ENCODE results near the gene SH3PXD2A. TPM values are rescaled to one million over a fixed set of nuclear protein-coding genes. Genes with fewer than 3 reads are reported as not detected.
"Not testable (repeated sequence)": the region's sequence is repeated elsewhere in the genome, so short reads cannot be mapped to it uniquely, and the experiment has no call there.

Gene SH3PXD2A
- total RNA-seq, 1 donor: 29.0 TPM

DNA sequence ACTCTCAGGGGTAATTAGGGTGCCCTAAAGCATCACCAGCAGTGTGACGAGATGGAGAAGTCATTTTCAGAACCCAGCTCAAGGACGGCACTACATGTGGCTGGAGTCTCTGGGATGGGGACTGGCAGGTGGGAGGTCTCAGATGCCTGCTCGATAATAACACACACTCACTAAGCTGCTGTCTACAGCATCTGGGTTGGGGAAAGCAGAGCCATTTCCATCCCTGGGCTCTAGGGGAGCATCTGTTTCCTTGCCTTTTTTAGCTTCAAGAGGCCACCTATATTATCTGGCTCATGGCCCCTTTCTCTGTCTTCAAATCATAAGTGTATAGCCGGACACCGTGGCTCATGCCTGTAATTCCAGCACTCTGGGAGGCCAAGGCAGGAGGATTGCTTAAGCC lies 79.6 kb downstream of the SH3PXD2A start:
- no peaks in the 10 kb centered on the region for H3K36me3 ChIP-seq (ENCODE audit: insufficient read depth, low read length)
- TF ChIP-seq, protein P1, sequence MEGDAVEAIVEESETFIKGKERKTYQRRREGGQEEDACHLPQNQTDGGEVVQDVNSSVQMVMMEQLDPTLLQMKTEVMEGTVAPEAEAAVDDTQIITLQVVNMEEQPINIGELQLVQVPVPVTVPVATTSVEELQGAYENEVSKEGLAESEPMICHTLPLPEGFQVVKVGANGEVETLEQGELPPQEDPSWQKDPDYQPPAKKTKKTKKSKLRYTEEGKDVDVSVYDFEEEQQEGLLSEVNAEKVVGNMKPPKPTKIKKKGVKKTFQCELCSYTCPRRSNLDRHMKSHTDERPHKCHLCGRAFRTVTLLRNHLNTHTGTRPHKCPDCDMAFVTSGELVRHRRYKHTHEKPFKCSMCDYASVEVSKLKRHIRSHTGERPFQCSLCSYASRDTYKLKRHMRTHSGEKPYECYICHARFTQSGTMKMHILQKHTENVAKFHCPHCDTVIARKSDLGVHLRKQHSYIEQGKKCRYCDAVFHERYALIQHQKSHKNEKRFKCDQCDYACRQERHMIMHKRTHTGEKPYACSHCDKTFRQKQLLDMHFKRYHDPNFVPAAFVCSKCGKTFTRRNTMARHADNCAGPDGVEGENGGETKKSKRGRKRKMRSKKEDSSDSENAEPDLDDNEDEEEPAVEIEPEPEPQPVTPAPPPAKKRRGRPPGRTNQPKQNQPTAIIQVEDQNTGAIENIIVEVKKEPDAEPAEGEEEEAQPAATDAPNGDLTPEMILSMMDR (IDR thresholded peaks at IDR 0.05; ENCODE audit: extremely low read depth, low read depth, low read length): no peak
- peaks cover 20% of the 10 kb centered on the region for H3K4me1 ChIP-seq (ENCODE audit: insufficient read depth, low read length)
- no peak overlapping the region for H3K27ac ChIP-seq (ENCODE audit: low read depth, low read length)
- no peak overlapping the region for H3K4me2 ChIP-seq (ENCODE audit: insufficient read depth, low read length)
- H3K79me2 ChIP-seq (ENCODE audit: insufficient read depth, low read length): no peaks in the 10 kb centered on the region
- peaks cover 8% of the 10 kb centered on the region for H4K20me1 ChIP-seq (ENCODE audit: insufficient read depth, low read length)
- DNase-seq (ENCODE audit: insufficient read length, low spot score, missing footprints): peak; percentile 67
- H3K9me3 ChIP-seq (ENCODE audit: low read depth, low read length): no peaks in the 10 kb centered on the region
- no peak overlapping the region for H3K4me3 ChIP-seq (ENCODE audit: insufficient read depth, low read length)
- H3K27me3 ChIP-seq (ENCODE audit: insufficient read depth, low read length): no peaks in the 10 kb centered on the region
- H2AFZ ChIP-seq (ENCODE audit: low read length): no peak overlapping the region

DNA sequence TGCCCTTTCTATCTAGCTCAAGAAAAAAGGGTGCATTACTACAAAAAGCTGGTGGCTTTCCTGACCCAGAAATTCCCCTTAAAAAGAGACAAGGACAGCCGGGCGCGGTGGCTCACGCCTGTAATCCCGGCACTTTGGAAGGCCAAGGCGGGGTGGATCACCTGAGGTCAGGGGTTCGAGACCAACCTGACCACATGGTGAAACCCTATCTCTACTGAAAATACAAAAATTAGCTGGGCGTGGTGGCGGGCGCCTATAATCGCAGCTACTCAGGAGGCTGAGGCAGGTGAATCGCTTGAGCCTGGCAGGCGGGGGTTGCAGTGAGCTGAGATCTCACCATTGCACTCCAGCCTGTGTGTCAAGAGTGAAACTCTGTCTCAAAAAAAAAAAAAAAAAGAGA lies 82.5 kb downstream of the SH3PXD2A start:
- not testable (repeated sequence) for H3K79me2 ChIP-seq (ENCODE audit: insufficient read depth, low read length); DNase-seq (ENCODE audit: insufficient read length, low spot score, missing footprints); H3K36me3 ChIP-seq (ENCODE audit: insufficient read depth, low read length); H4K20me1 ChIP-seq (ENCODE audit: insufficient read depth, low read length); H3K27me3 ChIP-seq (ENCODE audit: insufficient read depth, low read length); H3K9me3 ChIP-seq (ENCODE audit: low read depth, low read length)
- peak overlapping the region; percentile 68 for H3K27ac ChIP-seq (ENCODE audit: low read depth, low read length)
- peaks cover 20% of the 10 kb centered on the region for H3K4me1 ChIP-seq (ENCODE audit: insufficient read depth, low read length)
- H3K4me2 ChIP-seq (ENCODE audit: insufficient read depth, low read length): peak overlapping the region; percentile 77
- H3K4me3 ChIP-seq (ENCODE audit: insufficient read depth, low read length): peak overlapping the region; percentile 65
- H2AFZ ChIP-seq (ENCODE audit: low read length): peak overlapping the region; percentile 76

DNA sequence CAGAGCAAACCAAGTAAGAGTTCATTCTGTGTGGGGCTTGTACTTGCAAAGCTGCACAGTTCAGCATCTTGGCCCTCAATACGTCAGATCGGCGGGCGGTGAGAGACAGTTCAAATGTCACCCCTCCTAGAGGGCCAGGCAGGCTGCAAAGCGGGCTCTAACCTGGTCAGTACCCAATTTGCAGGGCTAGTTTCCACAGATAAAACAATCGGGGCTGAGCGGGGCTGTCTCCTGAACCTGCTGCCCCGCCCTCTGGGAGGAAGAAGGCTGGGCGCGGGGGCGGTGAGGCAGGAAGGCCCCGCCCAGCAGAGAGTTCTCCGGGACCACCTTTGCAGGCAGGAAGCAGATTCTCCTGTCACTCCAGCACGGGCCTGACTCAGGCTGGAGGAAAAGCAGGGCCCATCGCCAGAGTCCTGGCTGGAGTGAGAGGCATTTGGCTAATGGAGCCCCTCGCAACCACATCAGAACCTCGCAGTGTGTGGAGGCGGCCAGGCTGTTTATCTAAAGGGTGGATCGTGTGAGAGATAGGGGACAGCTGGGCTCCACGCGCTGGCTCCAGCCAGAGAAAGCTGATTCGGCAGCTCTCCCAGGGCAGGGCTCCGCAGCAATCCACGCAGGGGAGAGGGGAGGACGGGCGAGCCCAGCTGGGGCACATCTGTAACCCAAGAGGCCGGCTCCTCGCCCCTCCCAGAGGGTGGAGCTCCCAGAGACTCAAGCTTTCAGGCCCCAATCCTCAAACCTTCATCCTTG lies 83.1 kb downstream of the SH3PXD2A start:
- H3K36me3 ChIP-seq (ENCODE audit: insufficient read depth, low read length): no peaks in the 10 kb centered on the region
- H3K9me3 ChIP-seq (ENCODE audit: low read depth, low read length): no peaks in the 10 kb centered on the region
- peak; percentile 96 for DNase-seq (ENCODE audit: insufficient read length, low spot score, missing footprints)
- H3K4me2 ChIP-seq (ENCODE audit: insufficient read depth, low read length): peak overlapping the region; percentile 77
- H3K4me1 ChIP-seq (ENCODE audit: insufficient read depth, low read length): peaks cover 16% of the 10 kb centered on the region
- TF ChIP-seq, protein P1 (IDR thresholded peaks at IDR 0.05; ENCODE audit: extremely low read depth, low read depth, low read length): no peak
- peak overlapping the region; percentile 65 for H3K4me3 ChIP-seq (ENCODE audit: insufficient read depth, low read length)
- no peaks in the 10 kb centered on the region for H3K27me3 ChIP-seq (ENCODE audit: insufficient read depth, low read length)
- H2AFZ ChIP-seq (ENCODE audit: low read length): peak overlapping the region; percentile 76
- peak overlapping the region; percentile 68 for H3K27ac ChIP-seq (ENCODE audit: low read depth, low read length)
- H3K79me2 ChIP-seq (ENCODE audit: insufficient read depth, low read length): no peaks in the 10 kb centered on the region
- peaks cover 4% of the 10 kb centered on the region for H4K20me1 ChIP-seq (ENCODE audit: insufficient read depth, low read length)

DNA sequence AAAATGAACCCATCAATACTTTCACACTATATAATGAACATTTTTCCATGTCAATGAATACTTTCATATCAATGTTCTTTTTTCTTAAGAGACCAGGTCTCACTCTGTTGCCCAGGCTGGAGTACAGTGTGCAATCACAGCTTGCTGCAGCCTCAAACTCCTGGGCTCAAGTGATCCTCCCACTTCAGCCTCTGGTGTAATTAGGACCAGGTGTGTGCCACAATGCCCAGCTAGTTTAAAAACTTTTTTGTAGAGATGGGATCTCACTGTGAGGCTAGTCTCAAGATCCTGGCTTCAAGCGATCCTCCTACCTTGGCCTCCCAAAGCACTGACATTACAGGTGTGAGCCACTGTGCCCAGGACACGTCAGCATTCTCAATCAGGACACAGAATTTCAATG lies 85.2 kb downstream of the SH3PXD2A start:
- Histone ChIP-seq H3K4me2 (ENCODE audit: insufficient read depth, low read length) (no peak overlapping the region), H3K27ac (ENCODE audit: low read depth, low read length) (no peak overlapping the region), H4K20me1 (ENCODE audit: insufficient read depth, low read length) (peaks cover 4% of the 10 kb centered on the region), H3K4me3 (ENCODE audit: insufficient read depth, low read length) (no peak overlapping the region), H3K79me2 (ENCODE audit: insufficient read depth, low read length) (no peaks in the 10 kb centered on the region), H2AFZ (ENCODE audit: low read length) (no peak overlapping the region), H3K4me1 (ENCODE audit: insufficient read depth, low read length) (peaks cover 21% of the 10 kb centered on the region), H3K9me3 (ENCODE audit: low read depth, low read length) (no peaks in the 10 kb centered on the region), H3K27me3 (ENCODE audit: insufficient read depth, low read length) (no peaks in the 10 kb centered on the region), H3K36me3 (ENCODE audit: insufficient read depth, low read length) (no peaks in the 10 kb centered on the region)
- TF ChIP-seq, protein P1 (IDR thresholded peaks at IDR 0.05; ENCODE audit: extremely low read depth, low read depth, low read length): no peak
- no peak for DNase-seq (ENCODE audit: insufficient read length, low spot score, missing footprints)
